Coronary artery (tissue), 2 donors: ENCODE measurements around the gene RAB40C.

Experiments
- DNase-seq: peaks from one replicate; pipeline ENCODE4 v3.0.0-alpha.2; 2017; ENCODE audit warnings: low spot score
- H3K27ac ChIP-seq, 2 donors: fragments of 200-600 bp; sonication (generic); one replicate each; pipeline ENCODE4 v1.5.1; 2016 to 2019
- H3K4me3 ChIP-seq: fragments of 200-600 bp; sonication (generic); 2 replicates; pipeline ENCODE4 v1.5.1; 2016; ENCODE audit warnings: mild to moderate bottlenecking, moderate library complexity
- CTCF ChIP-seq: fragments of 200-600 bp; sonication (generic); IDR thresholded peaks from one replicate; pipeline ENCODE4 v1.5.1; 2019; ENCODE audit warnings: antibody characterized with exemption

Gene RAB40C

GRCh38 chr16:589658-590187 is at the start of gene RAB40C:
RAB40C (plus strand) TSS chr16:590066; CDS start chr16:590292, 226 bp downstream.
- TF ChIP-seq CTCF, result no peak
- Histone ChIP-seq H3K27ac (peak within 1 kb of the TSS; percentile 90 to 93), H3K4me3 (peak within 1 kb of the TSS; percentile 84)
- DNase-seq, result peak; percentile 99

- DNase-seq, result no peak
- Histone ChIP-seq H3K4me3 (no peak overlapping the region), H3K27ac (no peak overlapping the region)
- TF ChIP-seq CTCF, result no peak
Measured at GRCh38 chr16:540645-541340, 49.1 kb upstream of the RAB40C start.

GRCh38 chr16:543301-544164 is 46.3 kb upstream of the RAB40C start:
- no peak overlapping the region for H3K4me3 ChIP-seq
- no peak for DNase-seq
- no peak for TF ChIP-seq CTCF
- H3K27ac ChIP-seq, result no peak overlapping the region

GRCh38 chr16:544517-544916 is 45.3 kb upstream of the RAB40C start:
- no peak for DNase-seq
- Histone ChIP-seq H3K4me3 (no peak overlapping the region), H3K27ac (no peak overlapping the region)
- TF ChIP-seq CTCF, result no peak

GRCh38 chr16:546909-547770 is 42.7 kb upstream of the RAB40C start:
- Histone ChIP-seq H3K27ac (no peak overlapping the region), H3K4me3 (no peak overlapping the region)
- no peak for TF ChIP-seq CTCF
- no peak for DNase-seq

- Histone ChIP-seq H3K4me3 (no peak overlapping the region), H3K27ac (no peak overlapping the region)
- DNase-seq, result no peak
- TF ChIP-seq CTCF, result no peak
Measured at GRCh38 chr16:548586-548985, 41.3 kb upstream of the RAB40C start.
